HG03342 (cell line): ENCODE data around the gene THEM4.
"Not testable (repeated sequence)": the region's sequence is repeated elsewhere in the genome, so short reads cannot be mapped to it uniquely, and the experiment has no call there.

Experiments
- ATAC-seq: cut with Tn5 transposase; IDR thresholded peaks from one replicate; pipeline ENCODE4 v1.9.1; 2021; ENCODE audit warnings: mild to moderate bottlenecking, moderate library complexity; ENCODE audit not compliant: unreplicated experiment

THEM4 gene

GRCh38 chr1:151897991-151898431, 11.3 kb downstream of the THEM4 start:
- no peak for ATAC-seq

- no peak for ATAC-seq
Measured at GRCh38 chr1:151893176-151893924, 16.0 kb downstream of the THEM4 start.

- no peak for ATAC-seq
Measured at GRCh38 chr1:151892190-151892589, 17.1 kb downstream of the THEM4 start.

GRCh38 chr1:151891512-151891911, 17.8 kb downstream of the THEM4 start:
- no peak for ATAC-seq

GRCh38 chr1:151888972-151889570, 20.2 kb downstream of the THEM4 start:
- no peak for ATAC-seq

- ATAC-seq, result no peak
Measured at GRCh38 chr1:151887028-151887427, 22.3 kb downstream of the THEM4 start.

- no peak for ATAC-seq
Measured at GRCh38 chr1:151885479-151885878, 23.8 kb downstream of the THEM4 start.

- not testable (repeated sequence) for ATAC-seq
Measured at GRCh38 chr1:151884879-151885278, 24.4 kb downstream of the THEM4 start.

GRCh38 chr1:151884445-151884844, 24.9 kb downstream of the THEM4 start:
- not testable (repeated sequence) for ATAC-seq

GRCh38 chr1:151883898-151884297, 25.4 kb downstream of the THEM4 start:
- ATAC-seq, result not testable (repeated sequence)

GRCh38 chr1:151882918-151883317, 26.4 kb downstream of the THEM4 start:
- not testable (repeated sequence) for ATAC-seq

GRCh38 chr1:151882466-151882865, 26.8 kb downstream of the THEM4 start:
- ATAC-seq, result no peak

GRCh38 chr1:151881479-151881878, 27.8 kb downstream of the THEM4 start:
- ATAC-seq, result no peak

- ATAC-seq, result no peak
Measured at GRCh38 chr1:151875419-151876097, 33.8 kb downstream of the THEM4 start.

GRCh38 chr1:151872776-151873175, 36.5 kb downstream of the THEM4 start:
- not testable (repeated sequence) for ATAC-seq

GRCh38 chr1:151871284-151872030, 37.9 kb downstream of the THEM4 start:
- ATAC-seq, result no peak

- no peak for ATAC-seq
Measured at GRCh38 chr1:151868486-151868885, 40.8 kb downstream of the THEM4 start.

GRCh38 chr1:151867765-151868411, 41.4 kb downstream of the THEM4 start:
- ATAC-seq, result no peak

GRCh38 chr1:151867321-151867720, 42.0 kb downstream of the THEM4 start:
- ATAC-seq, result no peak

GRCh38 chr1:151864411-151864810, 44.9 kb downstream of the THEM4 start:
- no peak for ATAC-seq

- no peak for ATAC-seq
Measured at GRCh38 chr1:151862604-151863003, 46.7 kb downstream of the THEM4 start.
